ENCODE measurements around the gene SCGB1D2. TPM values are rescaled to one million over a fixed set of nuclear protein-coding genes. Genes with fewer than 3 reads are reported as not detected.

SCGB1D2 gene
- total RNA-seq, 2 donors from 2014 or later = not detected

DNA sequence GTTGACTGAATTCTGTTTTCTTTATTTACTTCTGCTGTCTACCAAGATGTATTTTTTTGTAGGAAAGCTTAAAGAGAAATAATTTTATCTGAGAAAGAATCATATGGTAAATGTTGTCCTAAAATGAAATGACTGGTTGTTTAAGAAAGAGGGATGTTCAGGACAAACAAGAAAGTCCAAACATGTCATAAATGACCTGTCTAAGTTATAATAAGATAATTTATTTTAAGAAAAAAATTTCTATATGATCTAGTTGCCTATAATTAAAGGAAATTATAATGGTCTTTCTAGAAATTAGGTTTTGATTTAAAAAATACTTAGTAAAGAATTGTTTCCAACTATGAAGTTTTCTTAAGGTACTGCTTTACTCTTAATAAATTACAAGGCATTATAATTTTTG lies 38.4 kb downstream of the SCGB1D2 start:
- H3K9me3 ChIP-seq = no peaks in the 10 kb centered on the region
- no peaks in the 10 kb centered on the region for H3K27me3 ChIP-seq
- DNase-seq = no peak
- intact Hi-C loops (cut with DNase I) = no loop called here
- no peak for TF ChIP-seq POLR2A (IDR thresholded peaks at IDR 0.05)
- TF ChIP-seq CTCF (IDR thresholded peaks at IDR 0.05) = no peak
- H3K36me3 ChIP-seq (replicated peaks in 1 of 2; ENCODE audit: insufficient read depth in 1 of 2, low read depth in 2 of 2) = no peaks in the 10 kb centered on the region
- H3K27ac ChIP-seq = no peak overlapping the region
- no peak for ATAC-seq
- no peaks in the 10 kb centered on the region for H3K4me1 ChIP-seq
- H3K4me3 ChIP-seq = no peak overlapping the region

Other genes starting within 250 kb of the SCGB1D2 start
- 1 to 10 TPM; 5.4 to 7.9 TPM for gene INCENP, start 118.2 kb upstream of the SCGB1D2 start, total RNA-seq
- not detected for gene SCGB1D1, start 52.0 kb upstream of the SCGB1D2 start, total RNA-seq
- gene SCGB2A1, start 33.6 kb upstream of the SCGB1D2 start, total RNA-seq = 10 to 100 TPM in 1 of 2 donors, not detected in 1; 10.4 TPM
- not detected for gene SCGB2A2, start 27.9 kb downstream of the SCGB1D2 start, total RNA-seq
- not detected for gene SCGB1D4, start 56.8 kb downstream of the SCGB1D2 start, total RNA-seq
- gene ASRGL1, start 95.2 kb downstream of the SCGB1D2 start, total RNA-seq = 10 to 100 TPM; 15.3 to 69.5 TPM
- not detected for gene SCGB1A1, start 176.8 kb downstream of the SCGB1D2 start, total RNA-seq